Astrocyte of the cerebellum (primary cell): ENCODE data around the gene PDPN.

ENCODE experiments used
- DNase-seq: peaks from one replicate; pipeline ENCODE4 v3.0.0-alpha.2; 2011; ENCODE audit warnings: low read depth
- H3K4me3 ChIP-seq: 2 replicates; pipeline ENCODE4 v1.5.1; 2011; ENCODE audit warnings: mild to moderate bottlenecking, low read depth, low read length, moderate library complexity
- CTCF ChIP-seq: IDR thresholded peaks from 2 replicates; pipeline ENCODE4 v1.5.1; 2012; ENCODE audit warnings: low read length, low read depth, moderate library complexity, mild to moderate bottlenecking; ENCODE audit errors: missing control alignments
- in situ Hi-C: cut with HindIII; loops from 2 replicates; pipeline ENCODE4 v1.10.0; 2017; ENCODE audit warnings: low sequenced_read_pairs

Gene PDPN

DNA sequence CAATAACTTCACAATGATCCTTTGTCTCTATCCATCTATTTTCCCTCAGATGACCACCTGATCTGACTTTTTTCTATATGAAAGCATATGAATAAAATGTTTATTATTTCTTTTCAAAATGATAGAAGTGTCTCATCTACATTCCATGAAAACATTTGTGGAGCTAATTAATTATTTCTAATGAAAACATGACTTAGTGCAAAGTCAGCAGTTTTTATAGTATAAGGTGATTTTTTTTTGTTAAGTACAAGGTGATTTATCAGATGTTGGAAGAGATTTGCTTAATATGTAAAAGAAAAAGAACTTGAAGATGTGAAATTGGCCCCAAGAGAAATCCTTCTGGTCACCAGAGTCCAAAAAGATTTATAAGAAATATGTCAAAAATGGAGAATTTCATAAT lies 43.5 kb downstream of the PDPN start:
- no peak for TF ChIP-seq CTCF
- no peak for DNase-seq
- no peak overlapping the region for H3K4me3 ChIP-seq
- in situ Hi-C loops: no loop called here

DNA sequence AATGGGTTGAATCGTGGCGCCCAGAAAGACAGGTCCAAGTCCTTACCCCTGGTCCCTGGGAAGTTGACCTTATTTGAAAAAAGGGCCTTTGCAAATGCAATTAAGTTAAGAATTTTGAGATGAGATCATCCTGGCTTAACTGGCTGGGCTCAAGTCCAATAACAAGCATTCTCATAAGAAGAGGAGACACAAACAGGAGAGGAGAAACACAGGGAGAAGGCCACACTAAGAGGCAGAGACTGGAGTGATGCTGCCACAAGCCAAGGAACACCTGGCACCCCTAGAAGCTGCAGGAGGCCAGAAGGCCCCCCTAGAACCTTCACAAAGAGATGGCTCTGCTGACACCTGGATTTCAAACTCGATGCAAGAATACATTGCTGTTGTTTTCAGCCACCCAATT lies 44.6 kb downstream of the PDPN start:
- no peak for DNase-seq
- no peak overlapping the region for H3K4me3 ChIP-seq
- TF ChIP-seq CTCF: no peak
- in situ Hi-C loops: no loop called here

DNA sequence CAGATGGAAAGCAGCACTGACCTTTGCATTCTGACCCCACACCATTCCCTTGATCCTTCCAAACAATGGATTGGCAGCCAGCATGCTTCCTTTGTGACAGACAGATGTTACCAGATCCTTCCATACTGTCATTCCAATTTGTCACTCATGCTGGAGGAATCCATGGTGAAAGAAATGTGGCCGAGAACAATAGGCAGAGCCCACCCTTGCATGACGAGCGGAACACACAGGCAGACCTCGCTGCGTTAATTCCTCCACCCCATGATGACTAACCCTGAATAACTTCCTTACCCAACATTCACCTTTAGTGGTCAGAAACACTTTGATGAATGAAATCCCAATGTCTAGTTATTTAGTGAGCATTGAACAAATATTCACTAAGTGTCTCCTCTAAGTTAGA lies 45.1 kb downstream of the PDPN start:
- no peak for TF ChIP-seq CTCF
- no peak overlapping the region for H3K4me3 ChIP-seq
- in situ Hi-C loops: no loop called here
- DNase-seq: no peak

DNA sequence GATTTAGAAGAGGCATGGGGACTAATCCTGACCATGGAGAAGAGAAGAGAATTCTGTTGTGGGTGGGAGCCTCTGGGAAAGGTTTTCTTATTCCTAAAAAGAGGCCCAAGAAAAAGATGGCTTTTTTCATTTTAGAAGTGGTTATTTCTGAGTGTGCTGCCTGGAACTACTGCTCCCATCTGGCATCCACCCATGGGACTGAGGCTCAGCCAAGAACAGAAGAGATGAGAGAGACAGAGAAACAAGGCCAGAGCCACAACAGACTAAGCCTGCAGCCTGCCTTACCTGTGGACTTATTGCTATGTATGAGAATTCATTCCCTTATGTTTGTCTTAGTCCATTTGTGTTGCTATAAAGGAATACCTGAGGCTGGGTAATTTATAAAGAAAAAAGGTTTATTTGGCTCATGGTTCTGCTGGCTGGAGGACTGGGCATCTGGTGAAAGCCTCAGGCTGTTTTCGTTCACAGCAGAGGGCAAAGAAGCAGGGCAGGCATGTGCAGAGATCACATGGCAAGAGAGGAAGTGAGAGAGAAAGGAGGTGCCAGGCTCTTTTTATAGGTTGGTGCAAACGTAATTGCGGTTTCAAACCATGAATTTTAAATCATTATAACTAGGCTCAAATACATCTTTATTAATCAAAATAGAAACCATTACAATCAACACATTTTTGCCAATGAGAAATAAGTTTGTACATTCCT lies 58.8 kb downstream of the PDPN start:
- TF ChIP-seq CTCF: no peak
- DNase-seq: no peak
- no peak overlapping the region for H3K4me3 ChIP-seq
- in situ Hi-C loops: no loop called here

- TF ChIP-seq CTCF: no peak
- no peak overlapping the region for H3K4me3 ChIP-seq
- in situ Hi-C loops: no loop called here
- DNase-seq: no peak
These were observed 59.4 kb downstream of the PDPN start for GRCh38 chr1:13643017-13643416.

GRCh38 chr1:13646521-13646920 lies 62.9 kb downstream of the PDPN start:
- no peak for TF ChIP-seq CTCF
- DNase-seq: no peak
- H3K4me3 ChIP-seq: no peak overlapping the region
- in situ Hi-C loops: no loop called here
